ENCODE results near the gene GALNT7.
"Not testable (repeated sequence)": the region's sequence is repeated elsewhere in the genome, so short reads cannot be mapped to it uniquely, and the experiment has no call there.

DNA sequence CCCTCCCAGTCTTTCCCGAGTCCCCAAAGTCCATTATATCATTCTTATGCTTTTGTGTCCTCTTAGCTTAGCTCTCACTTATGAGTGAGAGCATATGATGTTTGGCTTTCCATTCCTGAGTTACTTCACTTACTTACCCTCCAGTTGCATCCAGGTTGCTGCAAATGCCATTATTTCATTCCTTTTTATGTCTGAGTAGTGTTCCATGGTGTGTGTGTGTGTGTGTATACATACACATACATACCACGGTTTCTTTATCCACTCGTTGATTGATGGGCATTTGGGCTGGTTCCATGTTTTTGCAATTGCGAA is 50.5 kb downstream of the GALNT7 start:
- TF ChIP-seq, protein P1, sequence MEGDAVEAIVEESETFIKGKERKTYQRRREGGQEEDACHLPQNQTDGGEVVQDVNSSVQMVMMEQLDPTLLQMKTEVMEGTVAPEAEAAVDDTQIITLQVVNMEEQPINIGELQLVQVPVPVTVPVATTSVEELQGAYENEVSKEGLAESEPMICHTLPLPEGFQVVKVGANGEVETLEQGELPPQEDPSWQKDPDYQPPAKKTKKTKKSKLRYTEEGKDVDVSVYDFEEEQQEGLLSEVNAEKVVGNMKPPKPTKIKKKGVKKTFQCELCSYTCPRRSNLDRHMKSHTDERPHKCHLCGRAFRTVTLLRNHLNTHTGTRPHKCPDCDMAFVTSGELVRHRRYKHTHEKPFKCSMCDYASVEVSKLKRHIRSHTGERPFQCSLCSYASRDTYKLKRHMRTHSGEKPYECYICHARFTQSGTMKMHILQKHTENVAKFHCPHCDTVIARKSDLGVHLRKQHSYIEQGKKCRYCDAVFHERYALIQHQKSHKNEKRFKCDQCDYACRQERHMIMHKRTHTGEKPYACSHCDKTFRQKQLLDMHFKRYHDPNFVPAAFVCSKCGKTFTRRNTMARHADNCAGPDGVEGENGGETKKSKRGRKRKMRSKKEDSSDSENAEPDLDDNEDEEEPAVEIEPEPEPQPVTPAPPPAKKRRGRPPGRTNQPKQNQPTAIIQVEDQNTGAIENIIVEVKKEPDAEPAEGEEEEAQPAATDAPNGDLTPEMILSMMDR (IDR thresholded peaks at IDR 0.05; ENCODE audit: poor library complexity, severe bottlenecking), result not testable (repeated sequence)
- not testable (repeated sequence) for TF ChIP-seq EP300 (conservative IDR thresholded peaks at IDR 0.05; ENCODE audit: poor library complexity, severe bottlenecking); EZH2 (IDR thresholded peaks at IDR 0.05; ENCODE audit: borderline replicate concordance, insufficient read depth, low read length, poor library complexity, severe bottlenecking); RAD21 (conservative IDR thresholded peaks at IDR 0.05)

Measured in neural cell (in vitro differentiated cells).